DND-41 (cell line): ENCODE results near the gene TM7SF3.
"Not testable (repeated sequence)": the region's sequence is repeated elsewhere in the genome, so short reads cannot be mapped to it uniquely, and the experiment has no call there.

Experiments
- ATAC-seq: fragments of 200-7000 bp; cut with Tn5 transposase; 3 replicates; pipeline ENCODE4 v1.9.1; 2021; ENCODE audit warnings: low read depth; ENCODE audit not compliant: insufficient read depth
- DNase-seq: peaks from one replicate; pipeline ENCODE4 v3.0.0-alpha.2; 2020
- H2AFZ ChIP-seq: 2 replicates; pipeline ENCODE4 v1.6.0; 2012; ENCODE audit warnings: low read depth, low read length
- H3K27ac ChIP-seq: 2 replicates; pipeline ENCODE4 v1.5.1; 2012; ENCODE audit warnings: low read length, inconsistent platforms
- H3K27me3 ChIP-seq: fragments of 200-600 bp; sonication (generic); 2 replicates; pipeline ENCODE4 v1.6.0; 2012; ENCODE audit warnings: low read length, mild to moderate bottlenecking, inconsistent platforms; ENCODE audit not compliant: insufficient read depth, poor library complexity
- H3K36me3 ChIP-seq: 2 replicates; pipeline ENCODE4 v1.5.1; 2012; ENCODE audit warnings: low read length, inconsistent platforms; ENCODE audit not compliant: insufficient read depth
- H3K4me1 ChIP-seq: 2 replicates; pipeline ENCODE4 v1.5.1; 2012; ENCODE audit warnings: mild to moderate bottlenecking, low read length; ENCODE audit not compliant: insufficient read depth
- H3K4me2 ChIP-seq: 2 replicates; pipeline ENCODE4 v1.6.0; 2012; ENCODE audit warnings: mild to moderate bottlenecking, moderate library complexity, low read length, inconsistent platforms; ENCODE audit not compliant: insufficient read depth
- H3K4me3 ChIP-seq, 2 experiments: fragments of 200-600 bp in 1 of 2; shearing (Covaris generic) in 1 of 2; 2 replicates each; pipeline ENCODE4 v1.5.1; 2012 to 2016; ENCODE audit warnings: inconsistent platforms in 2 of 2, low read length in 2 of 2, mild to moderate bottlenecking in 2 of 2, low read depth in 1 of 2, moderate library complexity in 1 of 2
- H3K79me2 ChIP-seq: 2 replicates; pipeline ENCODE4 v1.6.0; 2012; ENCODE audit warnings: low read length, inconsistent platforms; ENCODE audit not compliant: insufficient read depth
- H3K9ac ChIP-seq: 2 replicates; pipeline ENCODE4 v1.6.0; 2012; ENCODE audit warnings: low read depth, mild to moderate bottlenecking, inconsistent platforms, low read length, moderate library complexity
- H3K9me3 ChIP-seq: 2 replicates; pipeline ENCODE4 v1.5.1; 2012; ENCODE audit warnings: low read length, moderate library complexity, mild to moderate bottlenecking, inconsistent platforms; ENCODE audit not compliant: insufficient read depth, severe bottlenecking
- H4K20me1 ChIP-seq: 2 replicates; pipeline ENCODE4 v1.6.0; 2012; ENCODE audit warnings: low read length; ENCODE audit not compliant: insufficient read depth
- CTCF ChIP-seq: IDR thresholded peaks from 2 replicates; pipeline ENCODE4 v1.5.1; 2012; ENCODE audit warnings: borderline replicate concordance, low read length, moderate library complexity, mild to moderate bottlenecking; ENCODE audit not compliant: poor library complexity, severe bottlenecking; ENCODE audit errors: extremely low read depth
- EZH2 ChIP-seq: IDR thresholded peaks from 3 replicates; pipeline ENCODE4 v1.6.1; 2012; ENCODE audit warnings: borderline replicate concordance, low read depth, mild to moderate bottlenecking, moderate library complexity, low read length, inconsistent platforms; ENCODE audit not compliant: severe bottlenecking

Gene TM7SF3

GRCh38 chr12:27052176-27052575 is 38.0 kb upstream of the TM7SF3 start:
- ATAC-seq (no peak), DNase-seq (no peak)
- Histone ChIP-seq H3K27me3 (no peaks in the 10 kb centered on the region), H3K4me3 (no peak overlapping the region), H2AFZ (no peak overlapping the region), H3K36me3 (no peaks in the 10 kb centered on the region), H3K4me2 (no peak overlapping the region), H4K20me1 (no peaks in the 10 kb centered on the region), H3K79me2 (no peaks in the 10 kb centered on the region), H3K9ac (no peak overlapping the region), H3K27ac (no peak overlapping the region), H3K9me3 (no peaks in the 10 kb centered on the region), H3K4me1 (no peaks in the 10 kb centered on the region)
- TF ChIP-seq EZH2 (no peak), CTCF (no peak)

- DNase-seq (no peak), ATAC-seq (no peak)
- H3K27ac ChIP-seq: no peak overlapping the region
- H3K9ac ChIP-seq: no peak overlapping the region
- no peaks in the 10 kb centered on the region for H3K36me3 ChIP-seq
- no peaks in the 10 kb centered on the region for H4K20me1 ChIP-seq
- TF ChIP-seq EZH2: no peak
- no peak for TF ChIP-seq CTCF
- no peaks in the 10 kb centered on the region for H3K4me1 ChIP-seq
- no peak overlapping the region for H3K4me2 ChIP-seq
- no peaks in the 10 kb centered on the region for H3K27me3 ChIP-seq
- no peak overlapping the region for H2AFZ ChIP-seq
- no peaks in the 10 kb centered on the region for H3K9me3 ChIP-seq
- H3K4me3 ChIP-seq: no peak overlapping the region
- H3K79me2 ChIP-seq: no peaks in the 10 kb centered on the region
Measured at GRCh38 chr12:27048822-27049752, 34.9 kb upstream of the TM7SF3 start.

- H3K4me2 ChIP-seq, H3K9me3 ChIP-seq, H3K27me3 ChIP-seq, H3K27ac ChIP-seq, H4K20me1 ChIP-seq, H2AFZ ChIP-seq, H3K4me1 ChIP-seq, H3K9ac ChIP-seq, H3K36me3 ChIP-seq, H3K4me3 ChIP-seq, H3K79me2 ChIP-seq, ATAC-seq, DNase-seq: not testable (repeated sequence)
Measured at GRCh38 chr12:27042018-27042417, 27.8 kb upstream of the TM7SF3 start.

GRCh38 chr12:27040637-27041036 is 26.5 kb upstream of the TM7SF3 start:
- DNase-seq, H3K9ac ChIP-seq: not testable (repeated sequence)

More at GRCh38 chr12:27040637-27041036, 26.5 kb upstream of the TM7SF3 start:
- H3K4me3 ChIP-seq, H3K27me3 ChIP-seq, H3K9me3 ChIP-seq, H3K27ac ChIP-seq, H4K20me1 ChIP-seq, H3K4me2 ChIP-seq, H3K79me2 ChIP-seq, H2AFZ ChIP-seq, ATAC-seq, H3K4me1 ChIP-seq, H3K36me3 ChIP-seq: not testable (repeated sequence)
